Activated CD4-positive, alpha-beta memory T cell treated with anti-CD3 and anti-CD28 coated beads, Interleukin-2, amount 10 ng/mL, durations not matched to agents 7 days and 5 days (primary cell): ENCODE results near the gene CSF2. TPM values are rescaled to one million over a fixed set of nuclear protein-coding genes. Genes with fewer than 3 reads are reported as not detected.
"Not testable (repeated sequence)": the region's sequence is repeated elsewhere in the genome, so short reads cannot be mapped to it uniquely, and the experiment has no call there.

Source experiments
- CTCF ChIA-PET: fragments of 350-600 bp; sonication (Branson Sonifier 250); formaldehyde crosslinking; loops from one replicate; lab custom pipeline; 2021; ENCODE audit warnings: antibody characterized with exemption, inconsistent platforms; lab: Charles Lee
- POLR2A ChIA-PET: fragments of 350-600 bp; sonication (Branson Sonifier 250); formaldehyde crosslinking; loops from one replicate; lab custom pipeline; 2021; ENCODE audit warnings: antibody characterized with exemption; lab: Charles Lee
- DNase-seq: peaks from one replicate; pipeline ENCODE4 v3.0.0-alpha.2; 2020
- H3K27ac Mint-ChIP-seq: one replicate; pipeline ENCODE4 v1.8.0; 2021; ENCODE audit warnings: mild to moderate bottlenecking, mixed read lengths
- H3K27me3 Mint-ChIP-seq: one replicate; pipeline ENCODE4 v1.8.0; 2021; ENCODE audit warnings: mixed read lengths
- H3K36me3 Mint-ChIP-seq: one replicate; pipeline ENCODE4 v1.8.0; 2021; ENCODE audit warnings: low read depth, mixed read lengths
- H3K4me1 Mint-ChIP-seq: one replicate; pipeline ENCODE4 v1.8.0; 2021; ENCODE audit warnings: mixed read lengths
- H3K4me3 Mint-ChIP-seq: one replicate; pipeline ENCODE4 v1.8.0; 2021; ENCODE audit warnings: mild to moderate bottlenecking, mixed read lengths
- H3K9me3 Mint-ChIP-seq: one replicate; pipeline ENCODE4 v1.8.0; 2021; ENCODE audit warnings: mixed read lengths
- total RNA-seq, 2 experiments: library from RNA; stranded (reverse); gene quantifications; one replicate each; pipeline ENCODE4 v1.2.3, GENCODE V29; 2021

Gene CSF2
- total RNA-seq, 2 experiments from 2014 or later, result 30.8 to 32.7 TPM

DNA sequence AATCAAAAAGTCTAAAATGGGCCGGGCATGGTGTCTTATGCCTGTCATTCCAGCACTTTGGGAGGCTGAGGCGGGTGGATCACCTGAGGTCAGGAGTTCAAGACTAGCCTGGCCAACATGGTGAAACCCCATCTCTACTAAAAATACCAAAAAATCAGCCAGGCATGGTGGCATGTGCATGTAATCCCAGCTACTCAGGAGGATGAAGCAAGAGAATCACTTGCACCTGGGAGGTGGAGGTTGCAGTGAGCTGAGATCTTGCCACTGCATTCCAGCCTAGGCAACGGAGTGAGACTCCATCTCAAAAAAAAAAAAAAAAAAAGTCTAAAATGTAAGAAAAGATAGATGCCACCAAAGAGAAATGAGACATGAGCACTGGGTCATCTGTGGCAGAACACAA, 49.4 kb downstream of the CSF2 start:
- H3K4me1 Mint-ChIP-seq, CTCF ChIA-PET, DNase-seq, POLR2A ChIA-PET, H3K27ac Mint-ChIP-seq, H3K4me3 Mint-ChIP-seq: not testable (repeated sequence)
- Mint-ChIP-seq H3K36me3 (peaks cover 23% of the 10 kb centered on the region), H3K27me3 (peaks cover 38% of the 10 kb centered on the region), H3K9me3 (peaks cover 20% of the 10 kb centered on the region)

DNA sequence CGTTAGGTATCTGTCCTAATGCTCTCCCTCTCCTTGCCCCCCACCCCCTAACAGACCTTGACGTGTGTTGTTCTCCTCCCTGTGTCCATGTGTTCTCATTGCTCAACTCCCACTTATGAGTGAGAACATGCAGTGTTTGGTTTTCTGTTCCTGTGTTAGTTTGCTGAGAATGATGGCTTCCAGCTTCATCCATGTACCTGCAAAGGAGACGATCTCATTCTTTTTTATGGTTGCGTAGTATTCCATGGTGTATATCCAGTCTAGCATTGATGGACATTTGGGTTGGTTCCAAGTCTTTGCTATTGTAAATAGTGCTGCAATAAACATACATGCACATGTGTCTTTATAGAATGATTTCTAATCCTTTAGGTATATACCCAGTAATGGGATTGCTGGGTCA, 50.0 kb downstream of the CSF2 start:
- Mint-ChIP-seq H3K27me3 (peaks cover 38% of the 10 kb centered on the region), H3K9me3 (peaks cover 25% of the 10 kb centered on the region), H3K36me3 (peaks cover 29% of the 10 kb centered on the region)
- POLR2A ChIA-PET, H3K4me3 Mint-ChIP-seq, DNase-seq, H3K27ac Mint-ChIP-seq, H3K4me1 Mint-ChIP-seq: not testable (repeated sequence)
- CTCF ChIA-PET, result interaction anchor here (1.2 kb wide), 1 partner anchor 26 kb away, joined by 3 read pairs; no protein-coding TSS in a partner anchor

Other genes starting within 250 kb of the CSF2 start
- gene MEIKIN, start 128.1 kb upstream of the CSF2 start, total RNA-seq, result 1 to 10 TPM; 1.1 to 2.2 TPM
- gene ACSL6, start 62.1 kb upstream of the CSF2 start, total RNA-seq, result 10 to 100 TPM; 10.6 to 11.5 TPM
- gene IL3, start 13.1 kb upstream of the CSF2 start, total RNA-seq, result 1 to 10 TPM; 1.4 to 1.6 TPM
- gene P4HA2, start 154.1 kb downstream of the CSF2 start, total RNA-seq, result 10 to 100 TPM in 1 of 2 experiments, 1 to 10 TPM in 1; 9.7 to 10.5 TPM
- gene PDLIM4, start 183.9 kb downstream of the CSF2 start, total RNA-seq, result not detected
- under 1 TPM; 0.10 to 0.28 TPM for gene SLC22A4, start 220.6 kb downstream of the CSF2 start, total RNA-seq